K562 treated with DMSO at 1 percent for 24 hours (cell line): ENCODE results near the gene PPM1F. TPM values are rescaled to one million over a fixed set of nuclear protein-coding genes. Genes with fewer than 3 reads are reported as not detected.

Experiments
- total RNA-seq: library from RNA; unstranded; fragments of 300-600 nt; gene quantifications from 2 replicates; pipeline ENCODE4 v1.2.3, GENCODE V29; 2022; ENCODE audit warnings: low read depth; ENCODE audit not compliant: insufficient read depth

The PPM1F gene, protein sequence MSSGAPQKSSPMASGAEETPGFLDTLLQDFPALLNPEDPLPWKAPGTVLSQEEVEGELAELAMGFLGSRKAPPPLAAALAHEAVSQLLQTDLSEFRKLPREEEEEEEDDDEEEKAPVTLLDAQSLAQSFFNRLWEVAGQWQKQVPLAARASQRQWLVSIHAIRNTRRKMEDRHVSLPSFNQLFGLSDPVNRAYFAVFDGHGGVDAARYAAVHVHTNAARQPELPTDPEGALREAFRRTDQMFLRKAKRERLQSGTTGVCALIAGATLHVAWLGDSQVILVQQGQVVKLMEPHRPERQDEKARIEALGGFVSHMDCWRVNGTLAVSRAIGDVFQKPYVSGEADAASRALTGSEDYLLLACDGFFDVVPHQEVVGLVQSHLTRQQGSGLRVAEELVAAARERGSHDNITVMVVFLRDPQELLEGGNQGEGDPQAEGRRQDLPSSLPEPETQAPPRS
- 131 and 138 TPM in 2 replicates for total RNA-seq

DNA sequence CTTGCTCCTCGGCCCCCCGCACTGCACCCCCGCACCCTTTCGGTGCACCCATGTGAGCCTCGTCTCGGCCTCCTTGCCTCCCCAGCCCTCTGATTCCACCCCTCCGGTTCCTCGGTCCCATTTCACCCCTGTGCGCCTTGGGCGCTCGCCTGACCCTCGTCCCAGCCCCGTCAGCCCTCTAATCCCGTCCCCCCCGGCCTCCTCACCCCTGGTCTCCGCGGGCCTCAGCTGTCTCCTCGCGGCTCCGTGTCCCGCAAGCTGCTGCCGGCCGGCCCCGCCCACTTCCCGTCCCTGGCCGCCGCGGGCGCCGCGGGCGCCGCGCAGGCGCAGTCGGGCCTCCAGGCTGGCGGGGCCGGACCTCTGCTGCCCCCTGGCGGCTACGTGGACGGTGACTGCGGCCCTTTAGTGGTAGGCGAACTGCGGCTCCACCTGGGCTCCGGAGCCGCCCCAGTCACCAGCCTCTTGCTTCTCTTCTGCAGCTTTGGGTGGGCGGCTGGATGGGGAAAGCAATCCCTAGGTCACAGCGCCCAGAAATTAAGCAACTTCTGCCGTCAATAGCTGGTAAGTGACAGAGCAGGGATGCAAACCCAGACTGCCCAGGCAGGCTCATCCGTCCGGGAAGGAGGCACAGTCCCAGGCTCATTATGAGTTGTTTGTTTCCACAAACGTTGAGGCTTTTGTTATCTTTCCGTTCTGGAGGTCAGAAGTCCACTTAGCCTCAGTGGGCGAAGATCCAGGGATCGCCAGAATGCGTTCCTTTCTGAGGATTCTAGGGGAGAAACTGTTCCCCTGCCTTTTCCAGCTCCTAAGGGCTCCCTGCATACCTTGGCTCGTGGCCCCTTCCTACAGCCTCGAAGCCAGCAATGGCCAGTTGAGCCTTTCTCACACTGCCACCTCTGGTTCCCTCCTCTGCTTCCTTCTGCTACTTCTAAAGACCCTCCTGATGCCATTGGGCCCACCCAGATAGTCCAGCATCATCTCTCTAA lies at the start of gene PPM1F:
Gene PPM1F (minus strand): TSS at position 263 of the 986 bp plus-strand sequence. CDS start 6,800 bp downstream, outside the sequence.

DNA sequence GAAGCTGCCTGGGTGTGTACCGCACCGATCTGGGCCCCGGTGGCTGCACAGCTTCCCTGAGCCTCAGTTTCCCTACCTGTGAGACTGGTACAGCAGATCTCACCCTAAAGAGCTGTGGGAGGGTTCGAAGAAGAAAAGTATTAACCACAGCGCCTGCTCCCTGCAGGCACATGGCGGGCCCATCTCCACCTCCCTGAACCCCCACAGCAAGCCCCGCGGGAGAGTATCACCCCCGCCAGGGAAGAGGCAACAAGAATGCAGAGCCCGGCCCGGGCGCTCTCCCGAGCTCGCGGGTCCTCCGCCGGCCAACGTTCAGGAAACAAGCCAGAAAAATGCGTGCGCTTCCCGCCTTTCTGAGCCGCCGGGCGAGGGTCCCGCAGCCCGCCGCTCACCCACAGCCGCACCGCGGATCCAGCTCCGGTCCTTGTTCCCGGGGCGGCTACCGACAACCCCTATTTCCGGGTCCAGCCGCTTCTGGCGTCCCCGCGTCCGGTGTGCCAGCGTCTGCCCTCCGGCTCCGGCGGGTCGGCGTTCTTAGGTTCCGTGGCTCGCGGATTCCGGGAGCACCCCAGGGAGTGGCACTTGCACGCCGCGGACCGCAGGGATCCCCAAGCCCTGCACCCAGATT lies 29.8 kb upstream of the PPM1F start, which contains the start of gene TOP3B:
Gene TOP3B (minus strand): TSS at position 450 of the 628 bp plus-strand sequence. CDS start 7,078 bp downstream, outside the sequence.

Other genes starting within 250 kb of the PPM1F start
- gene YPEL1, start 217.1 kb downstream of the PPM1F start, total RNA-seq: 10.2 and 21.3 TPM in 2 replicates
- gene MAPK1, start 85.2 kb downstream of the PPM1F start, total RNA-seq: 306 and 321 TPM in 2 replicates
- gene TOP3B, start 29.9 kb upstream of the PPM1F start, total RNA-seq: 183 and 192 TPM in 2 replicates